ENCODE results near the gene MPPE1.
"Not testable (repeated sequence)": the region's sequence is repeated elsewhere in the genome, so short reads cannot be mapped to it uniquely, and the experiment has no call there.

MPPE1 gene, protein sequence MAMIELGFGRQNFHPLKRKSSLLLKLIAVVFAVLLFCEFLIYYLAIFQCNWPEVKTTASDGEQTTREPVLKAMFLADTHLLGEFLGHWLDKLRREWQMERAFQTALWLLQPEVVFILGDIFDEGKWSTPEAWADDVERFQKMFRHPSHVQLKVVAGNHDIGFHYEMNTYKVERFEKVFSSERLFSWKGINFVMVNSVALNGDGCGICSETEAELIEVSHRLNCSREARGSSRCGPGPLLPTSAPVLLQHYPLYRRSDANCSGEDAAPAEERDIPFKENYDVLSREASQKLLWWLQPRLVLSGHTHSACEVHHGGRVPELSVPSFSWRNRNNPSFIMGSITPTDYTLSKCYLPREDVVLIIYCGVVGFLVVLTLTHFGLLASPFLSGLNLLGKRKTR

DNA sequence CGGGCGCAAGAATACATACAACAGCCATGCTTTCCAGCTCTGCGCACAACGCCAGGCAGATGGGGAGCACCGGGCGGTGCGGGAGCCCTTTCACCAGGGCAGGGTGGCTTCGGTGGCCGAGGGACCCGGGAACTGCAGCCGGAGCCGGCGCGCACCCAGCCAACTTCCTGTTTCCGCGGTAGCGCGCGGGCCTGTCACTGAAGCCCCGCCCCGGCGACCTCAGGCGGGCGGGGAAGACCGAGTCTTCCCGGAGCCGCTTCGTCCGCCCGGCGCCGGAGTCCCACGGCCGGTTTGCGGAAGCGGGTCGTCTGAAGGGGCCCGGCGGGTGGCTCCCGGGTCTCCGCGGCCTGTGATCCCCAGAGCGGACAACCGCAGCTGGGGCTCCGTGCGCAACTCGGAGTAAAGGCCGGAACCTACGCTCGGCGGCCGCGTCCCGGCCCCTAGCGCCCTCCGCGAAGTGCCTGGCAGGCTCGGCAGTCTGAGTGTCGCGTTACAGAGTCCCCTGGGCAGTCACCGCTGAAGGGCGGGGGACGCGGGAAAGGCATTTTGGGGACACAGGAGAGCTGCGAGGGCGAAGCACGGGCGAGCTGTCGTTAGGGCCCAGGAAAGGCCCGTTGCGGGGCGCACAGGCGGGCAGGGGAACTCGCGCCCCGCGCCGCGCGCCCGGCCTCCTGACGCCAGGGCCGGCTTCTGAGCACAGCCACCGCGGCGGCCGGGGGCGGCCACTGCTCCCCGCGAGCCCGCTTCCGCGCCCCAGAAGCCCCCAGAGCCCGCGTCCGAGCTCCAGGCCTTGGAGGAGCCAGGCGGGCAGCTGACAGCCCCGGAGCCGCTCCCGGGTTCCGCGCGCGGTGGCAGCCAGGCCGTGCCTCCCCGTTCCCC is at the start of gene MPPE1:
Gene MPPE1, minus strand, starts transcription at position 136 of the 879 bp plus-strand sequence. CDS start 11,053 bp downstream, outside the sequence.
- DNase-seq (ENCODE audit: low spot score): peak; percentile 90

DNA sequence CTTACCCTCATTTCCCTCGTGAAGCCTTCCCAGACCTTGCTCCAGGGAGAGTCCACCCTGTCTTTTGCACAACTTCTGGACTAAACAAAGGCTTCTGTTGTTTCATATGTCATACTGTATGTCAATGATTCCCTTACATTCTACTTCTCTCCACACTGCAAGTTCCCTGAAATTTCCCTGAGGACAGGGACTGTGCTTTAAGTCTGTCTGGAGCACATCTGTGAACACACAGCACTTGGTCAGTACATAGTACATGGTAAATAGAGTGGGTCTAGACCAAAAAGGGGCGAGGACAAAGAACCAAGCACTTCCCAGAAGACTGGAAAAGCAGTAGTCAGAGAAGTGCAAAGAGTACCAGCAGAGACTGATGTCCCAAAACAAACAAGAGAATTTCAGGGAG is 49.5 kb upstream of the MPPE1 start:
- DNase-seq (ENCODE audit: low spot score): no peak

DNA sequence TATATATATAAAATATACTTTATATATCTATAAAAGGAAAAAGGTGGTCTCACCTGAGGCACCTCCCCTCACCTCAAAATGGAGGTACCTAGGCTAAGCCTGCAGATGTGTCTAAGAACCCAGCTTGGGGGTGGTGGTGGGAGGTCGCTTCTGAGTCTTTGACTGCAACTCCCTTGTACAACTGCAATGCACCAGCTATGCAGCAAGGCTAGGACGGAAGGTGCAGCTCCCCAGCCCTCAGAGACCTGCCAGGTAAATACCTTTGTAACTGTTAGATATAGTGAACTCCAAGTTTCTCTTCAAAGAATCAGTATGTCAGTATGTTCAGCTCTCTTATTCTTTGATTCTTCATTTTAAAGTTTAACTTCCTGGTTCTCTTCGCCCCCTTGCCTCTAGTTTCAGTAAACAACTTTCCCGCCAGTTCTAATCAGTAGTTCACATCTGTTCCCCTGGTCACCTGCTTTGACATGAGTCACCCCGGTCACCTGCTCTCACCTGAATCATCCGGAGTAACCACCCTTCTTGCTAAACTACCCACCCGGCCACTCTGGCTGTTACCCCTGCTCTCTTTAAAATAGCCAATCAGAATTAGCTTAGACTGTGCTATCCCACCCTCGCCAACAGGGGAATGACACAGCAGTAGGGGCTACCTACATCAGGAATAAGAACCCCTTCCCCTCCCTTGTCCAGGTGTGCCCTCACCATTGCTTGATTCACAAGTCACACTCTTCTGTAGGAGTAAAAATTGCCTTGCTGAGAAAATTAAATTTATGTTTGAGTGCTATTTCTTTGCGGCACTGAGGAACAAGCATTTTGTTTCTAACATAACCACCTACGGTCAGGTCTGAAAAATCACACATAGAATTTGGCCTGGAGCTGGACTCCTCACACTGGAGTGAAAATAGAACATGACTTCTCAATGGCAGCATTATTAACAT is 48.5 kb upstream of the MPPE1 start:
- no peak for DNase-seq (ENCODE audit: low spot score)

DNA sequence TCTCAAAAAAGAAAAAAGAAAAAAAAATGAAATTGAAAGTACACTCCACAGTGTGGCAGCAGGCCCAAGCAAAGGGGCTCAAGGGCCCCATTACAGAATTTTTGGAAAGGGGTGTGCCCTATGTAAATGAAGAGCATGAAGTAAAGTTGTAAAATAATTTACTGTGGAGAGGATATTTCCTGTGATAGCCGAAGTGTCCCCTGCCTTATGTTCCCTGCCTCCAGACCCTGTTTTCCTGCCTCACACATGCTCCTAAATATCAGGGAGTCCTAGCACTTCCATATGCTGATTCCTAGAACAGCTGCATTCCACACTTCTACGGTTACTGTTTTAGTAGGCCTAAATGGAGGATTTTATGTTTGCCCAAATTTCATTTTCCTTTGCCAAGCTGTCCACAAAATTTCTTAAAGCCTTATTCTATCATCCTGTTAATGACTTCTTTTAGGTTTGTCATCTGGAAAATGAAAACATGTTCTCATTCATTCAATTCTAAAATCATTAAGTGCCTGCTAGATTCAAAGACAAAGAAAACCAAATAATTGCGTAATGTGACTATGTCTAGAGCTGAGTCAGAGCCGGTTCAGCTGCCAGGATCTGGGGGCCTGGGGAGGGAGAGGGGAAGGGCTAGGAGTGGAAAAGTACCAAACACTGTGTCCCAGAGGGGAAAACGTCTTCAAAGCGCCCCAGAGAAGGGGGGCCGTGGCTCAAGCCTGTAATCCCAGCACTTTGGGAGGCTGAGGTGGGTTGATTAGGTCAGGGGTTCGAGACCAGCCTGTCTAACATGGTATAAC is 47.3 kb upstream of the MPPE1 start:
- no peak for DNase-seq (ENCODE audit: low spot score)

DNA sequence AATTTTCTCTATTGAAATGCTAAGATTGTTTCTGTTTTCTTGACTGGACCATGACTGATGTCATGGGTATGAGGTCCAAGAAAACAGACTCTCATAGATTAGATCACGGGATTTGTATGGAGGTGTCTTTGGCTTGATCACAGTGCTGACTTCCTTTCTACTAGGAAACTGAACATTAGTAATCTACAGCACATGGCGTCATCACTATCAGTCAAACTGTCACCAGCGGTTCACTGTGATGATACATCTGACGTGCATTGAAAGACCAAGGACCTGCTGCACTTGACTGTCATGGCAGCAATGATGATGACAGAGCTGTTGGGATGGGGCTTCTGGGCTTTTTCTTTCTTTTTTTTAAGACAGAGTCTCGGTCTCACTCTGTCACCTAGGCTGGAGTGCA is 45.0 kb upstream of the MPPE1 start:
- DNase-seq (ENCODE audit: low spot score): no peak

DNA sequence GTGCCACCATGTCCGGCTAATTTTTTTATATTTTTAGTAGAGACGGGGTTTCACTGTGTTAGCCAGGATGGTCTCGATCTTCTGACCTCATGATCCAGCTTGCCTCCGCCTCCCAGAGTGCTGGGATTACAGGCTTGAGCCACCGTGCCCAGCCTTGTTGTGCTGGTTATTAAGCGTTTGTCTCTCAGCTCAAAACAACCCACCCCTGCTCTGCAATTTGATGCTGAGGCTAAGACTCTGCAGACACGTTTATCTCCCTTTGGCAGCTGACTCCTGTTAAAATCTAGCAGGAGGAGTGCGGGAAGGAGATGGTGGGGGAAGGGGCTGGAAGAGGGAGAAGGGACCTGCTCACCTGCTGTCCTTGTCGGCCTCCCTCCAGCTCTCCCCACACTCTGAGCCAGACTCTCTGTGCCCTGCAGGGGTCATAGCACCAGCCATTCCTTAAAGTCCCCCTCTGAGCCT is 43.3 kb upstream of the MPPE1 start:
- DNase-seq (ENCODE audit: low spot score): peak; percentile 56

DNA sequence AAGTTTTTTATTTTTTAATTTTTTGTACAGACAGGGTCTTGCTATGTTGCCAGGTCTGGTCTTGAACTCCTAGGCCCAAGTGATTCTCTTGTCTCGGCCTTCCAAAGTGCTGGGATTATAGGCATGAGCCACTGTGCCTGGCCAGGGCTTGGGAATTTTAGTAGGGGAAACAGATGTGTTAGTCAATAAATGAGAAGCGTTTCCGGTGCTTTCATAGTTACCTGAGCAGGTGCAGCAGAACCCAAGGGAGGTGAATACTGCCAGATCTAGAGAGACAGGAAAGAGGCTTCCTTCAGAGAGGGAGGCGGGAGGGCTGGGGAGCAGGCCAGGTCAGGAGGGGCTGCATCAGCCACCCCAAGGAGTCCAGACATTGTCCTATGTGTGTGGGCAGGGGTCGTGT is 42.7 kb upstream of the MPPE1 start:
- no peak for DNase-seq (ENCODE audit: low spot score)

DNA sequence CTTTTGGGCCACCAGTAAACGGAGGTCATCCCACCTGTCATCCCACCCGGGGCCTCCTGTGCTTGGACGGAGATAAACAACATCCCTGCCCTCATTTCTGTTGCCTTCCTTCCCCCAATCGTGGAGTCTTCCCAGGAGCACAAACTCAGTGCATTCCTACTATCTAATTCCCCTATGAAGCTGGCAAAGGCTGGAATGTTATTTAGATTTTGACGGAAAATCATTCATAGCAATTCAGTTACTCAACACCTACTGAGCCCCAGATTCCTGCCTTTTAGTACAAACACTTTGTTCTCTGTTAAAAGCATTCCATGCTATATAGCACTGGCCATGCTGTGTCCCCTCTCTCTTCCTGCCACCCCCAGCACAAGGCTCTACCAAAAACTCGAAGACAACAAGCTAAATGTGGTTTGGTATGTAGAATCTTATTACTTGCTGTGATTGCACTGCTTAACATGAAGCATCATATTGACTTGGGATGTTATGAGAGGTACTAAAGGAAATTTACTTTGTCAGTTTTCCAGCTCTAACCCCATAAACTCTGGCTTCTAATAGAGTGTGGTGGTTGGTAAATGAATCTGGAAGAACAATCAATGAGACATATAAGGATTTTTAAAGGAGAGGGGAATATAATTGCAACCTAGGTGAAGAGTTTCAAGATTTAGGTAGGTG is 40.9 kb upstream of the MPPE1 start:
- no peak for DNase-seq (ENCODE audit: low spot score)

DNA sequence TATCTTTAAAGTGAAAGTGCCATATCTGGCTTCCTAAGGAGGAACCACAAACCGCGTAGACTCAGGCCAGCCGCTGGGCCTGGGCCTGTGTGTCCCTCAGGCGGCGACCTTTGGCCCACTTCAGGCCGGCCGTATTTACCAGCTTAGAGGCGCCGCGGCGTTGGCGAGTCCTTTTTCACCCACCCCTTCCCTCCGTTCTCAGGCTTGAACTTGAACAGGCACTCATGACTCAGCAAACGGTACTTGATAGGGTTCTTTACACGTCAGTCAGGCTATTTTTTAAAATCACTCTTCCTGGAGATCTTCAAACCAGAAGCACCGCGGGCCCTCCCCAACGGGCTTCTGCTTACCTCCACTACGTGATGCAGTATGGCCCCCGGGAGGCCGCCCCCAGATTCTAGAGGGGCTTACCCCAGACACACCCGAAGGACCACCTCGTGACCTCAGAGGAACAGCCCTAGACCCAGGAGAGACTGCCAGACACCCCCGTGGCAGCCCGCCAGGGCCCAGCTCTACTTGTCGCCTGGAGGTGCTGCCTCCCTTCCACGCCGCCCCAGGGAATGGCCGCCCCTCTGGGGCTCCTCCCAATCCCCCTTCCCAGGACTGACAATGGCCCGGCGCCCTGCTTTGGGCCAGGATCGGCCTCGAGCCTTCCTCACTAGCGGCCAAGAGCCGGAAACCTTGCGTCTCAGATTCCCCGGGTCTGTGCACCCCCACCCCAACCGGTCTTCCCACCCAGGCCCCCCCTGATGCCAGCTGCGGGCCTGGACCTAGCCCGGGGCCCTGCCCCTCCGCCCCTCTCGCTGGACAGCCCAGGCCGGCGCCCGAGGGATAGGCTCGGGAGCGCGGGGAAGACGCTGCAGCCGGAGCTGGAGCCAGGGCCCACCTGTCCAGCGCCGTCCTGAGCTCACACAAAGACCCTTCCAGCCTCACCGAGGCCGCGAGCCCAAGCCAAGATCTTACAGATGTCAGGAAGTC is 39.4 kb upstream of the MPPE1 start:
- peak; percentile 82 for DNase-seq (ENCODE audit: low spot score)

DNA sequence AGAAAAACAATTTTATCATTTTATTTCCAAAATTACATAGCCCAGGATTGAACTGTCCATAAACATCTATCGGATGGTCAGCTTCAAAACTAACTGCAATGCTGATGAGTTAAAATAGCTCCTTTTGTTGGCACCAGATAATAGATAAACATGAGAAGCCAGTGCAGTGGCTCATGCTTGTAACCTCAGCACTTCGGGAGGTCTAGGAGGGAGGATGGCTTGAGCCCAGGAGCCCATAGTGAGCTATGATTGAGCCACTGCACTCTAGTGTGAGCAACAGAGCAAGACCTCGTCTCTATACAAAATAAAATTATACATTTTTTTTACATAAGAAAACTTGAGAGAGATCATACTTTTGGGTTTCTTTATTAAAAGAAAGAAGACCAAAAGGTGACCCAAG is 38.6 kb upstream of the MPPE1 start:
- no peak for DNase-seq (ENCODE audit: low spot score)

DNA sequence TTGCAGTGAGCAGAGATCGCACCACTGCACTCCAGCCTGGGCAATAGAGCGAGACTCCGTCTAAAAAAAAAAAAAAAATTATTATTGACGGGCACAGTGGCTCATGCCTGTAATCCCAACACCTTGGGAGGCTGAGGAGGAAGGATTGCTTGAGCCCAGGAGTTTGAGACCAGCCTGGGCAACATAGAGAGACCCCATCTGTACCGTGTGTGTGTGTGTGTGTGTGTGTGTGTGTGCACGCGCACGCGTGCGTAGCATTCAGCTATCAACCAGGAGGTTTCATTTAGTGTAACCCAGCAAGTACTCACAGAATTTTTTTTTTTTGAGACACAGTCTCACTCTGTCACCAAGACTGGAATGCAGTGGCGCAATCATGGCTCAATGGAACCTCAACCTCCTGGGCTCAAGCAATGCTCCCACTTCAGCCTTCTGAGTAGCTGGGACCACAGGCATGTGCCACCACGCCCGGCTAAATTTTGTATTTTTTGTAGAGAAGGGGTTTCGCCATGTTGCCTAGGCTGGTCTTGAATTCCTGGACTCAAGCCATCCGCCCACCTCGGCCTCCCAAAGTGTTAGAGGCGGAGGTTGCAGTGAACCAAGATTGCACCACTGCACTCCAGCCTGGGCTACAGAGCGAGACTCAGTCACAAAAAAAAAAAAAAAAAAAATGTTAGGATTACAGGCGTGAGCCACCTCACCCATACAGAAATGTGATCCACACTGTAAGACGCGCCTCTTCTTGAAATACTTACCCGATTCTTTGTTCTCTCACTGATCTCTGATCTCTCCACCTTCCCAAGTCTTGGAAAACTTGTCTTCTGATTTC is 37.9 kb upstream of the MPPE1 start:
- not testable (repeated sequence) for DNase-seq (ENCODE audit: low spot score)

DNA sequence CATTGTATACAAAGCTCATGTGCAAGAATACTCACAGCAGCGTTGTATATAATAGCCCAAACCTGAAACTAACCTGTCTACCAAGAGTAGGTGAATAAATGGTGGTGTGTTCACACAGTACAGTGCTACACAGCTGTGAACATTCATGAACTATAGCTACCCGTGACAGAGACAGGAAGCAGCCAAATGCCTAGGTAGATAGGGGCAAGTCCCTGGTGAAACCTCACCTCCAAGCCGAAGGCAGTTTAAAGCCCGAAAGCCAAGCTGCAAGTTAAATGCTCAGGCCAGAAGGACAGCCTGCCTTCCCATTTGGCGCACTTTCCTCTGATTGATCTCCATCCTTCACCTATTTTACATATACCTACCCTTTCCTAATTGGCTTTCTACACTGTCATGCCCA is 36.7 kb upstream of the MPPE1 start:
- no peak for DNase-seq (ENCODE audit: low spot score)

DNA sequence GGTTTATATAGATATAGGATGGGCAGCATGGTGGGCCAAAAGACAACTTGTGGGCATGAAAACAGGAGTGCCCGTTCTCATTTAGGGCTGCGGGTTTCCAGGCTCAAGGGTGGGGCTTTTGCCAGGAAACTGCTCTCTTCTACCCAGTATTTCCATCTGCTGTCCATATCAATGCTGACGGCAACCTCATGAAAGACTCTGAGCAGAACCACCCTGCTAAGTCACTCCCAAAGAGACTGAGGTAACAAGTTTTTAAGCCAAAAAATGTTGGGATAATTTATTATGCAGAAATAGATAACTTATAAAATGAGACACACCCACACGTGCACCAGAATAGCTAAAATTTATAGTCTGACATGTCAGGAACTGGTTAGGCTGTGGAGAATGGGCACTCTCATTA is 36.1 kb upstream of the MPPE1 start:
- DNase-seq (ENCODE audit: low spot score): no peak

DNA sequence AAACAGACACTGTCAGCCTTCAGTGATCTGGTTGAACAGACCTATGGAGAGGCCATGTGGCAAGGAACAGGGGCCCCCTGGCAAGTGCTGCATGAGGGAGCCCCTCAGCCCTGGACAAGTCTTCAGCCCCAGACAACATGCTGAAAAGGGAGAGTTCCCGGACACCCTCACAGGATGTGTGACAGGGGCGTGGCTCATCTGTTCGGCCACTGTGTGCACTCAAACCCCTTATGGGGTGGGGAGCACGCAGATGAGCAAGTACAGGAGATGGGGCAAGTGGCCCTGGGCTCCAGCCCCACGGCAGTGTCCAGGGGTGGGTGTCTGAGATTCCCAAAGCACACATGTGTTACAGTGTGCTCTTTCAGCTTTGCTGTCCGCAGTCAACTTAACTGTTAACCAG is 35.4 kb upstream of the MPPE1 start:
- DNase-seq (ENCODE audit: low spot score): no peak

DNA sequence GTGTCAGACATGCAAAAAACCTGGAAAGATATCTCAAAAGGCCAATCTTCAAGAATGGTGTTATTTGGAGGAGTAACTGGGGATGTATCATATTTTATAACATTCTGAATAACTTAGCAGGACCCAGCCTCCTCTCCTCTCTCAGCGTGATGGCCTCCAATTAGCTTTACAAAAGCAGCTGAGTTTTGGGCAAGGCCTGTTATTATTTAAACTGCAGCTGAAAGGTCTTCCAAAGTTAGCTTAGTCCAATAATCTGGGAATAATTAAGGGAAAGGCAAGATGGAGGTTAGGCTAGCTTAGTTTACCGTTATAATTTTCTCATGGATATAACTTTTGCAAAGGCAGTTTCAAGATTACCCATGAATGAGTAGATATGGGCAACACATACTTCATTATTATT is 32.8 kb upstream of the MPPE1 start:
- no peak for DNase-seq (ENCODE audit: low spot score)

DNA sequence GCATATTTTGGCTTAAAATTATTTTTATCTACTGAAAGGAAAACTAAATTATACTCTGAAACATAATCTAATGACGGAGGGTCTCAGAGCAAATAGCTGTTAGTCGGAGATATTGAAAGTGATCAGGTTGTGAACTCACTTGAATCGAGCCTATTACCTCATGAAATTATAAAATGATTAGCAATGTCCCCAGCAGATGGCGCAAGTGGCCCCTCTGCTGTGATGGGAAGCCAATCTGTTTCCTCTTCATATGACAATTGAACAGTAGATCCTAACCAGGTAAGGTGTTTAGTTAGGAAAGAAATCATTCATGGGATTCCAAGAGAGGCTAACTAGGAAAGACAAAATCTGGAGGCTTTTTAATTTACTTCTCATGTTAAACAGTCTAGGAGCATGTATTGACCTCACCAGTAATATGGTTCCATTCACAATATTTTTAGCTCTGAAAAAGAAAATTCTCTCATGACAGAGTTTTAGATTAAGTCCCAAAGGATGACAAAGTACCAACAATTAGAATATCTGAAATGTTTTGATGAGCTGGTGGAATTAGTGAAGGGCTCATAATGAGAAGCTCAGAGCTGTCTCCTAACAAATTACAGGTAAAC is 29.9 kb upstream of the MPPE1 start:
- peak; percentile 69 for DNase-seq (ENCODE audit: low spot score)

DNA sequence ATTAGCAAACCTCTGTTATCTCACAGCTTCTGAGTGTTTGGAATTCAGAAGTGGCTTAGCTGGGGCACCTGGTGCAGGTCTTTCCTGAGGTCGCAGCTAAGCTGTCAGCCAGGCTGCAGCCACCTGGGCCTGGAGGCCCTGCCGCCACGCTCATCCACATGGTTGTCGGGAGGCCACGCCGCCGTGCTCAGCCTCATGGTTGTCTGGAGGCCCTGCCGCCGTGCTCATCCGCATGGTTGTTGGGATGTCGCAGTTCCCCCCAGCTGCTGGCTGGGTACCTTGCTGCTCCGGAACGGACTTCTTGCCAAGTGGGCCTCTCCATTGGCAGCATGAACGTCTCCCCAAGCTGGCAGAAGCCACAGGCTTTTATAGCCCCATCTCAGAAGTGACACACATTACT is 24.3 kb upstream of the MPPE1 start:
- no peak for DNase-seq (ENCODE audit: low spot score)

DNA sequence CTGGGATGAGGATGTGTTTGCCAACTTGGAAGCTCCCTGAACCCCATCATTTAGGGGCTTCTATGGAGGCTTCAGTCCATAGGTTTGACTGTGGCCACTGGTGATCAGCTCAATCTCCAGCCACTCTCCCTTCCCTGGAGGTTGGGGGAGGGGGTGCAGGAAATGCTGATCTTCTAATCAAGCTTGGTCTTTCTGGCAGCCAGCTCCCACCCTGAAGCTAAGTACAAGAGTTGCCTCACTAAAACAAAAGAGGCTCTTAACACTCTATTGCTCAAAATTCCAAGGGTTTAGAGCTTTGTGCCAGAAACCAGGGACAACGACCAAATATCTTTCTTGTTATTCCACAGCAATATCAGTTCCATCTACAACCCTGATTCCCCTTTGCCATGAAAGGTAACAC is 19.4 kb upstream of the MPPE1 start:
- no peak for DNase-seq (ENCODE audit: low spot score)
